WERI-Rb-1 (cell line): Measurements from ENCODE around the gene TRUB2.
A peak's percentile ranks its signal among the peaks of the same experiment; 100 is the strongest.

ENCODE experiments used
- DNase-seq: peaks from one replicate; pipeline ENCODE4 v3.0.0-alpha.2; 2020
- H3K27ac ChIP-seq: fragments of 250-450 bp; sonication (Bioruptor Pico); 2 replicates; pipeline ENCODE4 v1.5.1; 2020; ENCODE audit warnings: mild to moderate bottlenecking, moderate library complexity
- H3K27me3 ChIP-seq: fragments of 250-450 bp; sonication (Bioruptor Pico); 2 replicates; pipeline ENCODE4 v1.5.1; 2021; ENCODE audit warnings: mild to moderate bottlenecking, low read depth, moderate library complexity; ENCODE audit not compliant: insufficient read depth, severe bottlenecking
- H3K36me3 ChIP-seq: fragments of 250-450 bp; sonication (Bioruptor Pico); 2 replicates; pipeline ENCODE4 v1.5.1; 2020; ENCODE audit warnings: mild to moderate bottlenecking, moderate library complexity
- H3K4me3 ChIP-seq: 2 replicates; pipeline ENCODE4 v1.5.1; 2011; ENCODE audit warnings: low read depth, mild to moderate bottlenecking, control low read depth, low read length
- H3K9me3 ChIP-seq: fragments of 250-450 bp; sonication (Bioruptor Pico); 2 replicates; pipeline ENCODE4 v1.5.1; 2021; ENCODE audit warnings: mild to moderate bottlenecking, moderate library complexity; ENCODE audit not compliant: severe bottlenecking
- CTCF ChIP-seq: IDR thresholded peaks from 2 replicates; pipeline ENCODE4 v1.5.1; 2011; ENCODE audit warnings: low read depth, mild to moderate bottlenecking, control low read depth, inconsistent platforms, low read length

The TRUB2 gene

GRCh38 chr9:128317629-128318028 lies 4.6 kb downstream of the TRUB2 start:
- H3K36me3 ChIP-seq = peaks cover 78% of the 10 kb centered on the region
- no peak for TF ChIP-seq CTCF
- H3K4me3 ChIP-seq = no peak overlapping the region
- no peaks in the 10 kb centered on the region for H3K9me3 ChIP-seq
- H3K27ac ChIP-seq = no peak overlapping the region
- no peak for DNase-seq
- H3K27me3 ChIP-seq = no peaks in the 10 kb centered on the region

GRCh38 chr9:128316421-128316820 lies 5.8 kb downstream of the TRUB2 start:
- Histone ChIP-seq H3K9me3 (no peaks in the 10 kb centered on the region), H3K4me3 (no peak overlapping the region), H3K27ac (no peak overlapping the region), H3K36me3 (peaks cover 85% of the 10 kb centered on the region), H3K27me3 (no peaks in the 10 kb centered on the region)
- TF ChIP-seq CTCF = no peak
- DNase-seq = no peak

- Histone ChIP-seq H3K27ac (peak overlapping the region; percentile 81), H3K36me3 (peaks cover 87% of the 10 kb centered on the region), H3K4me3 (no peak overlapping the region), H3K9me3 (no peaks in the 10 kb centered on the region), H3K27me3 (no peaks in the 10 kb centered on the region)
- TF ChIP-seq CTCF = no peak
- no peak for DNase-seq
Measured at GRCh38 chr9:128314697-128315096, 7.5 kb downstream of the TRUB2 start.

GRCh38 chr9:128310461-128310860 lies 11.8 kb downstream of the TRUB2 start:
- no peaks in the 10 kb centered on the region for H3K27me3 ChIP-seq
- no peak for DNase-seq
- H3K36me3 ChIP-seq = peaks cover 78% of the 10 kb centered on the region
- H3K9me3 ChIP-seq = no peaks in the 10 kb centered on the region
- no peak overlapping the region for H3K4me3 ChIP-seq
- no peak overlapping the region for H3K27ac ChIP-seq
- no peak for TF ChIP-seq CTCF

- Histone ChIP-seq H3K27me3 (no peaks in the 10 kb centered on the region), H3K36me3 (peaks cover 71% of the 10 kb centered on the region), H3K27ac (no peak overlapping the region), H3K9me3 (no peaks in the 10 kb centered on the region), H3K4me3 (no peak overlapping the region)
- DNase-seq = no peak
- no peak for TF ChIP-seq CTCF
Measured at GRCh38 chr9:128309551-128309950, 12.7 kb downstream of the TRUB2 start.

GRCh38 chr9:128304971-128305288 lies 17.3 kb downstream of the TRUB2 start:
- Histone ChIP-seq H3K27ac (peak overlapping the region; percentile 62), H3K4me3 (no peak overlapping the region), H3K9me3 (no peaks in the 10 kb centered on the region), H3K27me3 (no peaks in the 10 kb centered on the region), H3K36me3 (peaks cover 36% of the 10 kb centered on the region)
- DNase-seq = peak; percentile 95
- TF ChIP-seq CTCF = no peak
